Left renal pelvis (tissue), 4 donors: ENCODE data around the gene SRL. TPM values are rescaled to one million over a fixed set of nuclear protein-coding genes. Genes with fewer than 3 reads are reported as not detected.
"Not testable (repeated sequence)": the region's sequence is repeated elsewhere in the genome, so short reads cannot be mapped to it uniquely, and the experiment has no call there.

ENCODE experiments used
- DNase-seq, 4 donors: peaks; one replicate each; pipeline ENCODE4 v3.0.0-alpha.2; 2013; ENCODE audit warnings: low read depth in 4 of 4, low spot score in 3 of 4
- polyA plus RNA-seq, 4 donors: library from polyadenylated mRNA; unstranded; fragments of 120-200 nt; gene quantifications; one replicate each; pipeline ENCODE4 v1.2.1, GENCODE V29; 2013; ENCODE audit not compliant: insufficient read length in 4 of 4

The SRL gene
- polyA plus RNA-seq, 4 donors: 0.90 to 2.9 (median 1.5) TPM

DNA sequence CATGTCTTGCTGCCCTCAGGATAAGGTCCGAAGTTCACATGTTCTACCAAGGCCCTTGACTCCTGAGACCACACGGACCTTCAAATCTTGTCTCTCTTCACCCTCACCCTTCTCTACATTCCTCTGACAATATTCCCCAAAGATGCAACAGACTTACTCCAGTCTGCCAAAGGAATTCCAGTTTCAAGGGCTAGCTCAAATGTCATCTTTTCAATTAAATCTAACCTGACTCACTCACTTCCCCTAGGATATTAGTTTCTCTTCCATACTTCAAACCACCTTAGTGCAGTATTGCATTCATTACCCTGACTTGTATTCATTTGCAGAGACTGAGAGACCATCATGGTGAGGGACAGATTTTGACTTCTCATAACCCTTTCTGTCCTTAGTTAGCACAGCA lies 66.0 kb downstream of the SRL start:
- no peak for DNase-seq

DNA sequence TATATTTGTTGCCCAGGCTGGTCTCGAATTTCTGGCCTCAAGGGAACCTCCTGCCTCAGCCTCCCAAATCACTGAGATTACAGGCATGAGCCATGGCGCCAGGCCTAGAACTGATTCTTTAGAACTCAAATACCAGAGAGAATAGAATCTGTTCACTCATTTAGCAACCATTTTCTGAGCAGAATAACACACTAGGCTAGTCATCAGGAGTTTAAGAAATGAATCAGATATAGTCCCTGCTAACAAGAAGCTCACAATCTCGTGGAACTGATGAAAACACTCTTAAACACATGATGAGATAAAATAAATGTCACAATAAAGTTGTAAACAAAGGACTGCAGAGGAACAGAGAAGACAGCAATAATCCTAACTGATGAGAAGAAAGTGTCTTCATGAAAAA lies 69.8 kb downstream of the SRL start:
- no peak for DNase-seq

DNA sequence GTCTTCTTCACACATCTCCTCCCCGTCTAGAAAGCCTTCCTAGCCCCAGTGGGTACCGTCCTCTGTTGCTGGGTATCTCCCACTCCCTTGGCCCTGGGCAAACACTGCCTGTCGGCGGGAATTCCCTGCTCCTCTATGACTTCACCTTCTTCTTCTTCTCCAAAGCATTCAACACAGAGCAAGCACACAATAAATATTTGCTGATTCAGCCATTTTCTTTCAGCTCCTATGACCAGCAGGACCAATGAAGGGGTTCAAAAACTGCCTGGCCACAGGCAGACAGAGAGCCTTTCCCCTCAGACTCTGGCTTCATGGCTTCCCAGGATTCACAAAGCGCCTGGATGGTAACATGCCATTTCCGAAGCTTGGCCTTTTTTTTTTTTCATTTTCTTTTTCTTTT lies 72.5 kb downstream of the SRL start:
- DNase-seq: no peak

DNA sequence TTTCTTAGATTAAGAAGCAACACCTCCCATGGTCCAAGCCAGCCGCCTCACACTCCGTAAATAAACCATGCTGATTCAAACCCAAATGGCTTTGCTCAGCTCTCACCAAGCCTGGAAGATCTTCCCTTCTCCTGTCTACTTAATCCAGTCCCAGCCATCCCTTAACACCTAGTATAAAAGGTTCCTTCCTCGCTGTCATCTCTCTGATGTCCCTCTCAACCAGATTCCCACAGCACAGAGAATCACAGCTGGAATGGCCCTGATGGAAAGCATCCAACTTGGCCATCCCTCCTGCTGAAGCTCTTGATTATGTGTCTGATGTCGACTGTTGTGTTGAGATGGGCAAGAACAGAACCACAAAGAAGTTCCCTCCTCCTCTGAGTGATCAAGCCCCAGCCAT lies 75.1 kb downstream of the SRL start:
- DNase-seq: no peak

DNA sequence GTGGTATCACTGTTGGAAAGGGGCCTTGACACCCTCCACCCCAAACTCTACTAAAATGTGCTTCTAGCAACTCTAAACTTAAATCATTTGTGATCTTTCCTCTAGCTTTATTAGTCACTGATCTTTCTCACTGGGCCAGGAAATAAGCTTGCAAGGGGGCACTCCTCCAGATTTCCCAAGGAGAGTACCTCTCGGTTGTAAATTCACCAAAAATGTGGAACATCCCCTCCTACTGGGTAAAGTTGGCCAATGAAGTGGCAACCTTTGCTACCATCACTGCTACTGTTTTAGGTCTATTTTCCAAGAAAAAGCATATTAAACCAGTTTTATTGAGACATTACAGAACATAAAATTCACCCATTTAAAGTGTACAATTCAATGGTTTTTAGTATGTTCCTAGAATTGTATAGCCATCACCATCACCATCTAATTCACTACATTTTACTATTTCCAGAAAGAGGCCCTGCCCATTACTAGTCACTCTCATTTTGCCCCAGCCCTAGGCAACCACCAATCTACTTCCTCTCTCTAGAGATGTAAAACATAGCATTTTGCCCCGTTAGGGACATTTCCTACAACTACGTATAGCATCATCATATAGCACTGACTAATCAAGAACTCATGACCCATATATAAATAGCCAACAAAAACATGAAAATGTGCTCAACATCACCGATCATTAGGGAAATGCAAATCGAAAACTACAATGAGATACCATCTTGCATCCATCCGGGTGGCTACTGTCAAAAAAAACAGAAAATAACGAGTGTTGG lies 81.0 kb downstream of the SRL start:
- no peak for DNase-seq

DNA sequence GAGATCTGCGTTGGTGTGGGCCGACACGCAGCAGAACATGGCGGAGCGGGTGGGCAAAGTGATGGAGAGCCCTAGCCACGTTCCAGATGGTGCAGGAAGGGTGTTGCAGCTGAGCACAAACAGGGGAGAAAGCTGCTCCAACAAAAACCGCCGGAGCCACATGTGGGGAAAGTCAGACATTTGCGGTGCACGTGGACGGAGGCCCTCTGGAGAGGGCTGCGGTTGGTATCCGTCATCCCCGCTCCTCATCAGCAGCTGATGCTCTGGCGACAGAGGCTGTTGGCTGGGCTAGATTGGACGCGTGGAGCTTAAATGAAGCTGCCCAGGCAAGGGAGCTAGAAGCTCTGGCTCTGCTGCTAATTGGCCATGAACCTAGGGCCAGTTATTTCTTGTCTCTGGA lies 82.2 kb downstream of the SRL start:
- DNase-seq: no peak

DNA sequence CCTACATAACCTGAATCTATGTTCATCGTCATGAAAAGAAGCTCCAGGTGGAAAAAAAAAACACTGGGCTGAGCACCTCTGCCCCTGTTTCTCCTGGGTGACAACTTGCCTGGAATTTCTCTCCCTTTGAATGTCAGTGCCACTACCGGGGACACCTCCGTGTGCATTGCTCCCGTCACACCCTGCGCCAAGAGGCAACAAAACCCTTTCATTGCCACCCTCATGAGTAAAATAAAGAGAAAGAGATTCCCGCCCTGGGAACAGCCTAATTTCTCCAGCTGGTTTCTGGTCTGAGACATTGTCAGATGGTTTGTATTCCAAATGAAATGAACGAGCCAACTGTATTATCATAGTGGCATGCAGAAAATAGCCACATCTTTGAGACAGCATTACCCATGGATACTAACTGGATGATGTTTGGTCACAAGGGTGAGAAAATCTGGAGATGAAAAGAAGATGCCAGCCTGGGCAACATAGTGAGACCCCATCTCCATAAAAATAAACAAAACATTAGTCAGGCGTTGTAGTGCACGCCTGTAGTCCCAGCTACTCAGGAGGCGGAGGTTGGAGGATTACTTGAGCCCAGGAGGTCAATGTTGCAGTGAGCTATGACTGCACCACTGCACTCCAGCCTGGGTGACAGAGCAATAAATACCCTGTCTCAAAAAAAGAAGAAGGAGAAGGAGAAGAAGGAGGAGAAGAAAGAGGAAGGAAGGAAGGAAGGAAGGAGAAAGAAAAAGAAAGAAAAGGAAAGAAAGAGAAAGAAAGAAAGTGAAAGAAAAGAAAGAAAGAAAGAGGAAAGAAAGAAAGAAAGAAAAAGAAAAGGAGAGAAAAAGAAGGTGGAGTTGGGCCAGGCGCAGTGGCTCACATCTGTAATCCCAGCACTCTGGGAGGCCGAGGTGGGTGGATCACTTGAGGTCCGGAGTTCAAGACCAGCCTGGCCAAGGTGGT lies 83.5 kb downstream of the SRL start:
- DNase-seq: no peak

DNA sequence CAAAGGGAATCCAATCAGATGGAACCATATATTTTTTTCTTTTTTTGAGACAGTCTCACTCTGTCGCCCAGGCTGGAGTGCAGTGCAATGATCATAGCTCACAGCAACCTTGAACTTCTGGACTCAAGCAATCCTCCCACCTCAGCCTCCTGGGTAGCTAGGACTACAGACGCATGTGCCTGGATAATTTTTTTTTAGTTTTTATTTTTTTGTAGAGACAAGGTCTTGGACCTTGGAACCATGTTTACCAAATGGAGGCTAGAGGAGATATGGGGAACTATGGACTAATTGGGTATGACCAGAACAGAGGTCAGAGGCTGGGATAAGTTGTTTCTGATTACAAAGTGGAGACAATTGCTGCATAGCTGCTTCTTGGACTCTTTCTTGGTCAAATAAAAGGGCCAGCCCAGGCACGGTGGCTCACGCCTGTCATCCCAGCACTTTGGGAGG lies 84.5 kb downstream of the SRL start:
- DNase-seq: no peak

DNA sequence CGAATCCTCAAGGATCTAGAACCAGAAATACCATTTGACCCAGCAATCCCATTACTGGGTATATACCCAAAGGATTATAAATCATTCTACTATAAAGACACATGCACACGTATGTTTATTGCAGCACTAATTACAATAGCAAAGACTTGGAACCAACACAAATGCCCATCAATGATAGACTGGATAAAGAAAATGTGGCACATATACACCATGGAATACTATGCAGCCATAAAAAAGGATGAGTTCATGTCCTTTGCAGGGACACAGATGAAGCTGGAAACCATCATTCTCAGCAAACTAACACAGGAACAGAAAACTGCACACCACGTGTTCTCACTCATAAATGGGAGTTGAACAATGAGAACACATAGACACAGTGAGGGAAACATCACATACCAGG lies 85.4 kb downstream of the SRL start:
- DNase-seq: not testable (repeated sequence)

DNA sequence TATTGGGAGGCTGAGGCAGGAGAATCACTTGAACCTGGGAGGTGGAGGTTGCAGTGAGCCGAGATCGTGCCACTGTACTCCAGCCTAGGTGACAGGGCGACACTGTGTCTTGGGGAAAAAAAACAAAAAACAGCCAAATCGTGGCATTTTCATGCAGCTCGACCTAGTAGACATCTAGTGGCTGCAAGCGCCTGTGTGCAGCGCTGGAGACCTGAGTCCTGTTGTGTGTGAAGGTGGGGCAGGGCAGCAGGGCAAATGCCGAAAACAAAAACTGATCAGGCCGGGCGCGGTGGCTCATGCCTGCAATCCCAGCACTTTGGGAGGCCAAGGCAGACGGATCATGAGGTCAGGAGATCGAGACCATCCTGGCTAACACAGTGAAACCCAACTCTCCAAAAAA lies 88.5 kb downstream of the SRL start:
- not testable (repeated sequence) for DNase-seq

DNA sequence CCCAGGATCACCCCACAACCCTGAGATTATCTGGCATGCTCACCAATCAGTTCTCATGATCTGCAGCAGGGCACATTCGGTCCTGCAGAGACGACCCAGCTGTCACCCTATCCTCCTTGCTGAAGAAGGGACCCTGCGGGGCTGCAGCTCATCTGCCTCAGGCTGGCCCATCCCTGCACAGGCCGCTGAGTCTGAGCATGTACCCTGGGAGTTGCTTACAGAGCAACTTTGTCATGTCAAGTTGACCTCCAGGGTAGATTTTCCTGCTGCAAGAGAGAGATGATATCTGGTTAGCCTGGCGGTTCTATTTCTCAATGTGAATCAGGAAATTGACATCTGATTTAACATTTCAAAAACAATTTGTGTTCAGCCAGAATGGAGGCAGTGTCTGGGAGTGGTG lies 89.6 kb downstream of the SRL start:
- no peak for DNase-seq

DNA sequence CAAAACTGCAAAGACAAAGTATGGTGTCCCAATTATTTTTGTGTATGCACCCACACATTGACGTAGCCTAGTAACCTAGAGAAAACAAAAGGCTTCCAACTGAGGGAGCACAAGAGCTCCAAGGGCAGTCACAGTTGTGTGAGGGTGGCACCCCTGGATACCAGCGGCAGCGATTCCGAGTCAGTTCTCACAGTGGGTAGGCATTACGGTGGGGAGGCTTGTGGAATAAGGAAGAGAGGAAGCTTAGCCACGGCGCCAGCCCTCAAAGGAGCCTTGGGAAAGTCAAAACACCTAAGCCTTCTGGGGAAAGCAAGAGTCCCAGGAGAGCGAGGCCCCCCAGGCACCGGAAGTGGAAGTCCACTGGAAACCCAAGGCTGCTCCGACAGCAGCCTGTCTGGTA lies 94.6 kb downstream of the SRL start:
- DNase-seq: no peak

DNA sequence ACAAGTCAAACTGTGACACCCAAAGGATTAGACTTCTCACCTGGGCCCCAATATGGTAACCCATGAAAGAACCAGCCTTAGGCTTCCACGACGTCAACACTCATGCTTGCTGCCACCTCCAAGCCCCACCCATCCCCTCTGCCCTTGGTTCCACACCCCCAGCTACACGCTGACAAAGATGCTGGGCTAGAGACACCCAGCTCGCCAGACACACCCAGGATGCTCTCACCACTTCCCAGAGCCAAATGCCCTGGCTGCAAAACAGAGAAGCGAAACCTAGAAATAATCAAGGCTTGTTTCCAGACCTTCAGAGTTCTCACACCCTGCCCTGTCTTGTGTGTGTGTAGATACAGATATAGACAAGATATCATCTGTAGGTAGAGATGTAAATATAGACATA lies 99.6 kb downstream of the SRL start:
- no peak for DNase-seq

DNA sequence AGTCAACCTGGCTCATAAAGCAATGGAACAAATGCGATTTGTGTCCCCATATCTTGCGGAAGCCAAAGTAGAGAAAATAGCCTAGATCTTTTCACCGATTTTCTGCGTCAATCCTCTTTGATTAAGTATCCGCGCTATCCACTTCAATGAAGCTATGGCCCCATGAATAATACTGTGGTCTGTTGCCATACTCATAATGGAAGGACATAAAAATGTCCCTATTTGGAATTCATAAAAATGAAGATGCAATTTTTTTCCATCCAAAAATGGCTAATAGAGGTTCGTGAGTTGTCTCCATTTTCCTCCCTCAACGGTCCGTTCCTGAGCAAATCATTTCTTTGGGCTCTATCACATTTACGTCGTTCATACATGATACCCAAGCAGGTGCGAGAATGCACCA lies 100.3 kb downstream of the SRL start:
- no peak for DNase-seq

DNA sequence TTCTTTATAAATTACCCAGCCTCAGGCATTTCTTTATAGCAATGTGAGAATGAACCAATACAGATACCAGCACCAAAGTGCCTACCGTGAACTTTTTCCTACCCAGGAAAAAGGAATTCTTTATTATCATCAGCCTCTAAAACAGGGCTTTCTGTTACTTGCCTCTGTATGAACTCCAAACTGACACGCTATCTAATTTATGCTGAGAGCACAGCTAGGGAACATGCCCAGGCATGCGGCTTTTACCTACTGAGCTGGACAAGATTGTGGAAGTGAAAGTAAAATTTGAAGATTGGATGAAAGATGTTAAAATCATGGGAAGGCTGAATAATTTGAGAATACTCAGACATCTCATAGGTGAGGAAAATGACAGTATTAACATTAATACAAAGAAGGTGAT lies 101.2 kb downstream of the SRL start:
- DNase-seq: no peak

DNA sequence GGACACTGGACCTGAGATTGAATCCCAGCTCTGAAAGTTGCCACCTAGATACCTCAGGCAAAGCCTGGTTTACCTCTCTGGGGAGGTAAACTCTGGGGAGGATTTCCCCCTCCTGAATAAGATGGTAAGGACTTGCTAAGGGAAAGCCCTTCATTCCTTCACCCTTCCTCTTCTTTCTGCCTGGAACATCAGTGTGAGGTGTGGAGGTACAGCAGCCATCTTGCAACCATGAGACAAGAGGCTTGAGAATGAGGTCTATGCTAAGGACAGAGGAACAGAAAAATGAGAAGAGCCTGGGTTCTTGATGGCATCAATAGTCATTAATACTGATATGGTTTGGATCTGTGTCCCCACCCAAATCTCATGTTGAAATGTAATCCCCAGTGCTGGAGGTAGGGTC lies 101.9 kb downstream of the SRL start:
- no peak for DNase-seq

Other genes with a start within 250 kb of the SRL start
- 1 to 10 TPM; 7.9 to 8.7 (median 8.0) TPM for gene ADCY9, start 125.6 kb downstream of the SRL start, polyA plus RNA-seq
- 10 to 100 TPM; 16.1 to 29.1 (median 17.7) TPM for gene TFAP4, start 30.9 kb upstream of the SRL start, polyA plus RNA-seq
- 10 to 100 TPM; 36.0 to 75.3 (median 45.3) TPM for gene GLIS2, start 74.0 kb upstream of the SRL start, polyA plus RNA-seq
- gene PAM16, start 109.2 kb upstream of the SRL start, polyA plus RNA-seq: 10 to 100 TPM; 19.4 to 36.3 (median 21.6) TPM
- 10 to 100 TPM; 35.7 to 68.7 (median 44.1) TPM for gene VASN, start 129.8 kb upstream of the SRL start, polyA plus RNA-seq
- 10 to 100 TPM; 14.1 to 25.5 (median 16.9) TPM for gene CORO7, start 174.5 kb upstream of the SRL start, polyA plus RNA-seq
- 10 to 100 TPM; 24.3 to 48.9 (median 37.1) TPM for gene DNAJA3, start 183.8 kb upstream of the SRL start, polyA plus RNA-seq
- 10 to 100 TPM; 27.3 to 52.9 (median 35.3) TPM for gene NMRAL1, start 232.5 kb upstream of the SRL start, polyA plus RNA-seq
- 10 to 100 TPM; 47.5 to 53.7 (median 49.6) TPM for gene HMOX2, start 234.3 kb upstream of the SRL start, polyA plus RNA-seq